Dedifferentiated amniotic fluid mesenchymal stem cell (primary cell): ENCODE measurements around the gene C1orf141.
"Not testable (repeated sequence)": the region's sequence is repeated elsewhere in the genome, so short reads cannot be mapped to it uniquely, and the experiment has no call there.

Experiments
- DNase-seq: peaks from one replicate; pipeline ENCODE4 v3.0.0-alpha.2; 2016; ENCODE audit errors: extremely low spot score

Gene C1orf141

DNA sequence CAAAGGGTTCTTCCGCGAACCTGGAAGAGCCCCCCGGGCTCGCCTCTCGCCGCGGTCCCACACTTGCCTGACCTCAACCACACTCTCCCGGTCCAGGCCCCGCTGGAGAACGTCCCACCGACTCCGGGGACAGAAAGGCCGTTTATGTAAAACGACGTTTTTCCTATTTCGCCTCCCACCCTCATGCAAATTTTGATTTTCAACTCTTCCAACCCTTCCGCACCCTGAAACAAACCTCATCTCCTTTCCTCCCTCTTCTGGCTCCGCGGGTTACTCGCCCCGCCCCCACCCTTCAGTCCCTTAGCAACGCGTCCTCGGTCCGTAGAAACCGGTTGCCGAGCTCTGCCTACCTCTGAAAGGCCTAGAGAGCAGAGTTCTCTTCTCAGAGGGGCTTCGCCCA is at the start of gene C1orf141:
C1orf141 (minus strand) TSS at position 276 of the 400 bp plus-strand sequence. CDS start 7,730 bp downstream, outside the sequence.
- no peak for DNase-seq

DNA sequence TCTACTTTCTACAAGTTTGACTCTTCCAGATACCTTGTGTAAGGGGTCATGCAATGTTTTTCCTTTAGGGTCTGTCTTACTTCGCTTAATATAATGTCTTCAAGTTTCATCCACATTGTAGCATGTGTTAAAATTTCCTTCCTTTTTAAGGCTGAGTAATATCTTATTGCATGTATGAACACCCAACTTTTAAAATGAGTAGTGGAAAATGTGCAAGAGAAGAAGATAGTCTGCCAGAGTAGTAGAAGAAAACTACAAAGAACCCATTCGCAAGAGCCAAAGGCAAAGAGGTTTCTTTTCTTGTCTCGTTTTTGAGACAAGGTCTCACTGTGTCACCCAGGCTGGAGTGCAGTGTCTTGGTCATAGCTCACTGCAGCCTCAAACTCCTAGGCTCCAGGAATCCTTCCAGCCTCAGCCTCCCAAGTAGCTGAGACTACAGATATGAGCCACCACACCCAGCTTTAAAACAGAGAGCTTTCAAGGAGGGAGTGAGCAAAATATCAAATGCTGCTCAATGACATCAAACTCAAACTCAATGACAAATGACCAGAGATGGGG is 40.8 kb upstream of the C1orf141 start:
- no peak for DNase-seq

DNA sequence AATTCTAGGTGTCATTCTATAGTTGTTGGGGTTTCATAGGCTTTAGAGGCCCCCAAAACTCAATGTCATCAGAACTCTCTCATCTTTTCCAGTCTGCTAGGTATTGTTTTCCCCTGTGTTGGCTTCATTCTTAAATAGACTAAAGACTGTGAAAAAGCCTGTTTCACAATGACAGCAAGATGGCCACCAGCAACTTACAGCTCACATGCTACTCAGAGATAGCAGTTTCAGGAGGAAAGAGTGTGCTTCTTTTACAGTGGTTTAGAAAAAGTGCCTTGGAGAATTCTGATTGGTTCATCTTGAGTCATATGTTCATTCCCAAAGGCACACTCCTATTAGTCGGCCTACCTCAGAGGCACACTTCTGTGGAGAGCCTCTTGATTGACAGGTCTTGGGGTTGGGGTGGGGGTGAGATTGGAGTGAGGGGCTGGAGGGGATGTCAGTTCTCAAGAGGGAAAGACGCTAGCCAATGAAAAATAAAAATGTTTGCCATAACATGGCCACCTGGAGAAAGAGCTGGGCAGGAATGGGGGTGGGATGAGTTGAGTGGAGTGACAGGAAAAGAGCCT is 40.0 kb upstream of the C1orf141 start:
- no peak for DNase-seq

DNA sequence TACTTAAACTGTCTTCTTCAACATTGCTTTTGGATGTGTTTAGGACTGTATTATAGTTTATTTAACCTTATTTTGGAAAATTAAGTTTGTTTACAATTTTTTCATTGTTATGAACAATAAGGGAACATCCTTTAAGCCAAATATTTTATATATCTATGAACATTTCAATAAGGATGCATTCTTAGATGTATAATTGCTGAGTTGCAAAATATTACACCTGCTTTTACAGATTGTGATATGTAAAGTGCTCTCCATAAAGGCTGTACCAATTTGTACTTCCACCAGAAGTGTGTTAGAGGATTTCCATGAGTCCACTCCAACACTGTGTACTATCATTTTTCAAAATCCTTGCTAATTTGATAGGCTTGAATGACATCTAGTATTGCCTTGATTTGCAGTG is 39.2 kb upstream of the C1orf141 start:
- DNase-seq = no peak

DNA sequence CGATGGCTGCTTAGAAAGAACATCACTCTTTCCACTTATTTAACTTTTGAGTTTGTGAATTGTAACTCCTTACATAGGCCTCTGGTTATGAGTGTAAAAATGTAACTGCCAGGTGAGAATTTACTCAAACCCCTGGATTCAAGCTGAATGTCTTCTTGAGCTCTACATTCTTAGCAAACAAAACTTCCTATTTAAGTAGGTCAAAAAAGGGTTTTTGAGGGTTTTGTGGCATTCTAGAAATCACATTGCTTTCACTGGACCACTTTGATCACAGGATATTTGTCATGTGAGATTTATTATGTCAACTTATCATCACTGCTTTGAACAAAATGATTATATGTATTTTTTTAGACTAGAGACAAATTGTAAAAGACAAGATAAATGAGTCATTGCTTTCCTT is 37.2 kb upstream of the C1orf141 start:
- DNase-seq = no peak

DNA sequence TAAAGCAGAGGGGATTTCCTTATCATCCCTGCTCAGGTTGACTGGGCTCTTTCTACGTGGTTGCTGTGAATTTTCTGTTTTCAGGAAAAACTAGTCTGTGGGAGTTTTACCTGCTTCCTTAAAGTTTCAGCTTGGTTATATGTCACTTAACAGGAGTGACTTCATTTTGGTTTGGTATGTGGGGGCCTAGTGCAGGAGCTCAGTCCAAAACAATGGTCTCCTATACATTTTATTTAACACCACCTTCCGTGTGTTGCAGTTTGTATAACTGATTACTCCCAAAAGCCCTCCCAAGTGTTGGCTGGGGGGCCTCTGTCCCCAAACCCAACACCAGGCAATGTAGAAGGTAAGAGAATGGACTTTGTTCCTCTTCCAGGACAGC is 36.8 kb upstream of the C1orf141 start:
- DNase-seq = no peak

DNA sequence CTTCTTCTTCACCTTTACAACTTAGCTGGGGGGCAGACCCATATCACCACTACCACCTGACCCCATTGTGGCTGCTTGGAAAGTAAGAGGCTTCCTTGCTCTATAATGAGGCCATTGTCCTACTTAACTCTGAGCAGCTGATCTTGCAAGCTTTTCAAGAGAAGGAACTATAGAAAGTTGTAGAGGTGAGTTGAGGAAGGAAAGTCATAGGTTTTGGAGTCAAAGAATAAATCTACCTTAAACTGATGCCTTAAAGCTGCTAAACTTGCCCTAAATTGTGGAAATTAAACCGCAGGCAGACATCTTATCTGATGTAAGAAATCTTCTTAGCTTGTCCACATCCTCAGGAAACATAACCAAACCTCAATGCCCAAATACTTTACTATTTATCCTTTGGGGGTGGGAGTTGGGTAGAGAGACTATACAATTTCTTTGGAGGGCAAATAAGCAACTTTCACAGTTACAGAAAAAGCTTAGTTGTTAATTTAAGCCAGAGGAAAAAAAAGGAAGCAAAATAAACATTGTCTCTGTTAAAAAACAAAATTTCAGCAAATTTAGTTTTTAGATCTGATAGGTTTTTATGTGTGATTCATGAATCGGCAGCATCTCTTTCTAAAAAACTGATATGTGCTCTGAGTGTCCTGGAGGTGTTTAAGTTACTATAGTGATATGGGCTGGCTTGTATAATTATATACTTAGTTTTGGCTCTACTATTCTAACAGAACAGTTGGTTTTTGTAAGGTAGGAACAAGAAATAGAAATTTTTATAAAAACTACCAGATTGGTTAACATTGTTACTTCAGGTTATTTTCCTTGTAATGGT is 36.2 kb upstream of the C1orf141 start:
- no peak for DNase-seq

DNA sequence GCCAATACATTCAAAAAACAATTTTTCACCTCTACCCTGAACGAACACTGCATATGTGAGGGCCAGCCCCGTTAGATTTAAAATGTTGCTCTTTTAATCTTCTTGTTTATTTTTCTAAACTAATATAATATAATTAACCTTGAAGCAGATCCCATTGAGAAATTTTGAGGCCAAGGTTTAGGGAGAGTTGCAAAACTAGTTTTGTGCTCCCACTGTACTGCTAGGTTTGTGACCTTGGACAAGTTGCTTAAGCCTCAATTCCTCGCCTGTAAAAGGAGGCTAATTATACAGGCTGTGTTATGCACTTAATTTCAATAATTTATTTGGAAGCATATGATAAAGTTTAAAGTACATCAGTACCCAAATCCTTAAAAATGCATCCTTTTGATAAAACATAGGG is 35.2 kb upstream of the C1orf141 start:
- DNase-seq = no peak

DNA sequence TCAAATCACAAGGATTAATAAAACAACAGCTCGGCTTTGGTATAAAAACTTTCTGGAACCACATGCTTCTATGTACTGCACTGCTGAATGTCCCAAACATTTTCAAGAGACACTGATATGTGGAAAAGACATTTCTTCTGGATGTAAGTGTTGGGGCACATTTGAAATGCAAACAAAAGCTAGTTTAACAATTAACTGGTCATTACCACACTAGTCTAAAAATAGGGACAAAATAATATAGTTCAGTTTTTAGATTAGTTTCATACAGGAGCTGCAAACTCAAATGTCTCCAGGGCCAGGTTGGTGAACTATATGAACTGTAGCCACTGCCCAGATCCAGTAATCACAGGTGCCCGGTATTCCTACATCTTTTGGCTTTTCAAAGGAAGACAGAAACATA is 34.7 kb upstream of the C1orf141 start:
- DNase-seq = no peak

DNA sequence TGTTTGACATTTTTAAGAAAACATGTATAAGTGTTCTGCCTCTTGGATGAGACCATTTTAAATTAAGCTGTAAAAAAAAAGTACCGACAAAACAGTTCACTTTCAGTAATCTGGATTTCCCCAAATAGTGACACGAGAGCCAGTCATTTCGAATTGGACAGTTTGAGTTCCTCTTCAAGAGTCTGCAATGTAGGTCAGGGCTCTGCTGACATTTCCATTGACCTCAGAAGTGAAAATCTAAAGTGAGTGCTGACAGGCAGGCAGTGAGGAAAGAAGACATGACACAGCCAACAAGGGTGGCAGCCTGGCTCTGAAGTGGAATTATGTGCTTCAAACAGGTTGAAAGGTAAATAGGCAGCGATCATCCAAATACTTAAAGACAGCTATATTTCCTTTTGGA is 31.4 kb upstream of the C1orf141 start, which contains the start of gene IL23R:
IL23R (plus strand) TSS at position 259 of the 400 bp plus-strand sequence. CDS start 1,667 bp downstream, outside the sequence.
- DNase-seq = no peak

DNA sequence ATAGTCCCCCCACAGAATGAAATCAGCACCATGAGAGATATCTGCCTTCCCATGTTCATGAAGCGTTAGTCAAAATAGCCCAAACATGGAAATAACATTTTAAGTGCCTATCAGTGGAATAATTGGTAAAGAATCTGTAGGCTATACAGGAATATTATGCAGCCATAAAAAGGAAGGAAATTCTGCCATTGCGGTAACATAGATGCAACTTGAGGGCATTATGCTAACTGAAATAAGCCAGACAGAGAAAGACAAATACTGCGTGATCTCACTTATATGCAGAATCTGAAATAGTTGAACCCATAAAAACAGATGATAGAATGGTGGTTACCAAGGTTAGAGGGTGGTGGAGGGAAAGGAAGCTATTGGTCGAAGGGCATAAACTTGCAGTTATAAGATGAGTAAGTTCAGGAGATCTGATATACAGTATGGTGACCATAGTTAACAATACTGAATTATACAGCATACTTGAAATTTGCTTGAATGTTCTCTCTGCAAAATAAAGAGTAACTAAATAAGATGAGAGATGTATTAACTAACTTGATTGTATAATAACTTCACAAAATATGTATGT is 30.8 kb upstream of the C1orf141 start:
- no peak for DNase-seq

DNA sequence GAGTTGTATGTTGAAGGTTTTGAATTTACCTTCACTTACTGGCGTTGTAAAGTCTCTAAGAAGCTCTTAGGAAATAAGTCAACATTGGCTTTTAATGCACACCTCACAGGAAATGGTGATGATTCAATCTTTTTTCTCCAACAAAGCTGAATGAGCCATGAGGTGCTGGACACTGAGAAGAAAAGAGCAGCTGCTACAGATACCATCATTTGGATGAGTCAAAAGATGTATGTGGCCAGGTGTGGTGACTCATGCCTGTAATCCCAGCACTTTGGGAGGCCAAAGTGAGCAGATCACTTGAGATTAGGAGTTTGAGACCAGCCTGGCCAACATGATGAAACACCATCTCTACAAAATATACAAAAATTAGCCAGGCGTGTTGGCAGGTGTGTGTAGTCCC is 28.2 kb upstream of the C1orf141 start:
- DNase-seq = no peak

DNA sequence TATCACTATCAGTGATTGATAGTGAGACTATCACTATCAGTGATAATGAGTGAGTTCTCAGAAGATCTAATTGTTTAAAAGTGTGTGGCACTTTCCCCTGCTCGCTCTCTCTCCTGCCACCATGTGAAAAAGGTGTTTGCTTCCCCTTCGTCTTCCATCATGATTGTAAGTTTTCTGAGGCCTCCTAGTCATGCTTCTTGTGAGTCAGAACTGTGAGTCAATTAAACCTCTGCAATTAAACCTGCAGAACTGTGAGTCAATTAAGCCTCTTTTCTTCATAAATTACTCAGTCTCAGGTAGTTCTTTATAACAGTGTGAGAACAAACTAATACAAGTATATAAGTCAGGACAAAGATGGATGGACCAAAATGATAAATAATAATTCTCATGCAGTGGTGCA is 24.5 kb upstream of the C1orf141 start:
- DNase-seq = no peak

DNA sequence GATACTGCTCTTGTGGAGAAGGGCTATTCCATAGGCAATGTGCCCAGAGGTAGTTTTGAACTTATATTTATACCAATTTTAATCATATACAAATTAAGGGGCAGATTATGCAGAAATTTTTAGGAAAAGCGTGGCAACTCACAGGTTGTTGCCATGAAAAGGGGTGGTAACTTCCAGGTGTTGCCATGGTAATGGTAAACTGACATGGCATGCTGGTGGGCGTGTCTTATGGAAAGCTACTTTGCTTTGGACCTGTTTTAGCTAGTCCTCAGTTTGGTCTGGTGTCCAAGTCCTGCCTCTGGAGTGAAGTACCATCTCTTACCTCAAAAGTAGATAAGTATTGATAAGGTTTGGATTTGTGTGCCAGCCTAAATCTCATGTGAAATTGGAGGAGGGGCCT is 23.6 kb upstream of the C1orf141 start:
- DNase-seq = no peak

DNA sequence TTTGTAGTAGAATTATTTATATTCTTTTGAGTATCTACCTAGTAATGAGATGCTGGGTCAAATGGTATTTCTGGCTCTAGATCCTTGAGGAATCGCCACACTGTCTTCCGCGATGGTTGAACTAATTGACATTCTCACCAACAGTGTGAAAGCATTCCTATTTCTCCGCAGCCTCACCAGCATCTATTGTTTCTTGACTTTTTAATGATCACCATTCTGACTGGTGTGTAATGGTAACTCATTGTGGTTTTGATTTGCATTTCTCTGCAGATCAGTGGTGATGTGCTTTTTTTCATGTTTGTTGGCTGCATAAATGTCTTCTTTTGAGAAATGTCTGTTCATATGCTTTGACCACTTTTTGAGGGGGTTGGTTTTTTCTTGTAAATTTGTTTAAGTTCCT is 16.2 kb upstream of the C1orf141 start:
- no peak for DNase-seq

DNA sequence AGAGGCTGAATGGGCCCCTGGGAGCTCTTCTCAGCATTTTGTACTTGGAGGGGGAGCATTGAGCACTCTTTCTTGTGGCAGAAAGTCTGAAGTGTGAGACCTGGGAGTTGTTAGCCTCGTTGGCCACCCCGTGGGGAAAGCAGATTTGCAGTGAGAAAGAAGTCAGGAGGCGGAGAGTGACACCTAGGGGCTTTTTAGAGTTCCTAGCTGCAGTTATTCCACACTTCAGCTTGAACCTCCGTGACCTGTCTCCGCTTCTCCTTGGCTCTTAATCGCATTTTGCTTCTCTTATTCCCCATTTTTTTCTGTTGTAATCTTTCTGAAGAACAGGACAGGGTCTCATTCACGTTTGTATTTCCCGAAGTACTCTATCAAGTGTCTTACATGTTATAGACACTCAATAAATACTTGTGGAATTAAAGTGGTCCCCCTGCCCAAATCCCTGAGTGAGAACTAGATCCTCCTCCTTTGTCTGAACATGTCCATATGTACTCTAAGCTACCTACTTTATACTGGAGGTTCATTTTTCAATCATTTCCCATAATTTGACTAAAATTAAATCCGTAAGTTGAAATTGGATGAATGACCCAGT is 14.5 kb upstream of the C1orf141 start:
- peak; percentile 71 for DNase-seq

DNA sequence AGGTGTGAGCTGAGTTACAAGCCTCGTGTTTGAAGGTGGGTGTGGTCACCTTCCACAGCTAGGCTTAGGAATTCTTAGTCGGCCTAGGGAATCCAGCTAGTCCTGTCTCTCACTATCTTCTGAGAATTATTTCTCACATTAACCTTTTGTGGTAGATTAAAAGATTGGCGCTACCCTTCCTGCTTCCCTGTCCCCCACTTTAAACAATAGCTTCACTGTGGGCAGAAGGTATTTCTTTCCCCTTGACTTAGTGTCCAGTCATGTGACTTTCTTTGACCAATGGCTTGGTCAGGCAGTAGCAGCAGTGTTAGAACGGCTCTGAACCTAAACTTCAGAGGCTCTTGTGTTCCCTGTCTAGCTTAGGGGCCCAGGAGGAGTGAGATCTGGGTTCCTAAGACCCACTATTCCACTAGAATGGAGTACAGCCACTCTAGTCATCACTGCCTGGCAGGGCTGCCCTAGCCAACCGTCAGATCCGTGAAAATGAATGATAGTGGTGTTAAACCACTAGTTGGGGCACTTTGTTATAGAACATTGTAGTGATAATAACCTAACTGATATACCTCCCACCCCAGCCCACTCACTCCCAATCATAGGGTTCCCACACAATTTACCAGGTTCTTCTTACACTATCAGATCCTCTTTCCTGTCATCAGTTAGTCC is 13.9 kb upstream of the C1orf141 start:
- DNase-seq = no peak

DNA sequence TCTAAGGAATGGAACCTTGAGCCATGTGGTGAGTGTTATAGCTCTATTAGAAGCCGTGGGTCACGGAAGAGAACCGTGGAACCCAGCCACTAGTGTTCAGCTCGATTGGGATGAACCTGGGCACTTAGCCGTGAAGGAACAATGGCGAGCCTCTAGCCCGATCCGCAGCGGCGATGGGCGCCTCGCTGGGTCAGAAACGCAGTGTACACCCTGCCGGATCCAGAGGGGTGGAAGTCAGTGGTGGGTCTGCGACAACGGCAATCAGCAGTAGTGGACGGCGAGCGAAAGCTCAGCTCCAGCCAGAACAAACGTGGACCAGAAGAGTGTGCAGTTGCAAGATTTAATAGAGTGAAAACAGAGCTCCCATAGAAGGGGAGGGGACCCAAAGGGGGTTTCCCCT is 13.2 kb upstream of the C1orf141 start:
- not testable (repeated sequence) for DNase-seq

DNA sequence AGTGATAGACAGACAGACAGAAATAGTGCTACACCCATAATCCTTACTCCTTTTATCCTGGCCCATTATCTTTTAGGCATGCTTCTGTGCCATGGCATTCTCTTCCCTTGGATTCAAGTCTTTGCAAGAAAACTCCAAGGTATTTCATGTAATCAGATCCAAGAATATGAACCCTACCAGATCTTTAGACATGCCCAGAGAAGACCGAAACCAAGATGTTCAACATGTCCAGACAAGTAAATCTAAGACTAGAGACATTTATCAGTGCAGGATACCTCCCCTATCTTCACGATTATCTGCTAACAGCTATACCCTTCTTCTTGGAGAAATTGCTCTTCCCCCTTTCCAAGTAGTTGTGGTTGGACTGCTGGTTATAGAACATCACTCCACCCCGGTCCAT is 11.8 kb upstream of the C1orf141 start:
- no peak for DNase-seq

DNA sequence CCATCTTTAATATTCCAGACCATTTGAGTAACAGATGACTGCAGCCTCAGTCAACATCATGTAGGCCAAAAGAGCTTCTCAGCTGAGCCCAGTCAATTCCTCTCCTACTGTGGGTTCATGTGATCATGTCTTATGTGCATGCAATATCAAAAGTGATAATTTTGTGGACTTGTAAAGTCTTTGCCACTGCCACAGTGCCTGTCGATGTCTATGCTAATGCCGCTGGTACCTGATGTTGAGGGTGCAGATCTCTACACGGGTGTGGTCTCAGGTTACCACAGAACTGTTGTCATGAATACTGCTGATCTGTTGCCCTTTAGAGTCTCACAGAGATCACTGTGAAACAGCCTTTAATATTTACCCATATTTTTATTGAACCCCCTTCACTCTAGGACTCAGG is 11.3 kb upstream of the C1orf141 start:
- DNase-seq = no peak

DNA sequence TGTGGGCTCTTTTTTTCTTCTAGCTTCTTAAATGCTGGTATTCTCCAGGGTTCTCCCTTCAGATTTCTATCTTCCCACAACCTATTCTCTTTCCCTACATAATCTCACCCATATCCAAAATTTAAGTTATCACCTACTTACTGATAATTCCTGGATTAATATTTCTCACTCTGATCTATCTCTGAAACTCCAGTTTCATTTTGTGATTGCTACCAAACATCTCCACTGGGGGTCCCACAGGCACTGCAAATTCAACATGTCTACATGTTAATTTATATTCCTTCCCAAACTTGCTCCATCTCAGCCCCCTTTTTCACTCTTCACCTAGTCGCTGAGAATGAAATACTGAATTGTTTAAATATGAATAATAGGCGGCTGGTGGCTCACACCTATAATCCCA is 9.9 kb upstream of the C1orf141 start:
- DNase-seq = no peak

DNA sequence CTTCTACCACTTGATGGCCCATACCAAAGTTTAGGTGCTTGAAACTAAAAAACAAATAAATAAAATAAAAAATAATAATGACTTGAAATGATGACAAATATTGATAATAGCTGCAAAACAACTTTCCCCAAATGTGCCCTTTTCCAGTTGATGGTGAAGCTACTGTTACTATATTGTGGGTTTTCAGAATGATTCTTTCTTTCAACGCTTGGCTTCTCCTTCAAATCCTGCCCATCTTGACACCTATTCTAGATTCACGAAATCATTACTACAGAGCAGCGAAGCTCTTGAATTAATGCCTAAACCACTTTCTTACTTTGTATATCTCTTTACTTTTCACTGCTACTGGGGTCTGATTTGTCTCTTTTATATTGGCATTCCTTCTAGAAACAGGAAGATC is 9.2 kb upstream of the C1orf141 start:
- no peak for DNase-seq
